GM18861 (cell line): Measurements from ENCODE around the gene BORCS5.
"Not testable (repeated sequence)": the region's sequence is repeated elsewhere in the genome, so short reads cannot be mapped to it uniquely, and the experiment has no call there.

ENCODE experiments used
- ATAC-seq: cut with Tn5 transposase; IDR thresholded peaks from one replicate; pipeline ENCODE4 v1.9.1; 2021; ENCODE audit not compliant: unreplicated experiment

Gene BORCS5

DNA sequence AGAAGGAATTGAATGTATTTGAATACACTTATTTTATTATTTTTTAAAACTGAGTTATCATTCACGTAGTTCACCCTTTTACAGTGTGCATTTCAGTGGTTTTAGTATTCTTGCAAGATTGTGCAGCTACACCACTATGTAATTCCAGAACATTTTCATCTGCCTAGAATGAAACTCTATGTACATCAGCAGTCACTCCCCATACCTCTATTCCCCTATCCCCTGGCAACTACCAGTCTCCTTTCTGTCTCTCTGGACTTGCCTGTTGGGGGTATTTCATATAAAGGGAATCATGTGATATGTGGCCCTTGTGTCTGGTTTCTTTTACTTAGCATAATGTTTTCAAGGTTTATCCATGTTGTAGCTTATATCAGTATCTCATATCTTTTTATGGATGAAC lies 96.8 kb downstream of the BORCS5 start:
- no peak for ATAC-seq

DNA sequence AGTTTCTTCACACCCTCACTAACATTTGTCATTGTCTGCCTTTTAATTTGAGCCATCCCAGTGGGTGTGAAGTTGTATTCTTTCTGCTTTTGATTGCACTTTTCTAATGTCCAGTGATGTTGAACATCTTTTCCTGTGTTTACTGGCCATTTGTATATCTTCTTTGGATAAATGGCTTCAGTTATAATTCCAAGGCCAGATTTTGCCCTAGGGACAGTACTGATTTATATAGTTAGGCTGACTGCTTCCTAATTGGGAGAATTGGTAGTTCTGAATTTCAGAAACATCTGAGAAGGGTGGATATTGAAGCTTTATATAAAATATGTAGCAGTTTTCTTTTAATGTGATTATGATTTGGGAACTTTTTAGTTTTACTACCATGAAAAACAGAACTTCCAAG lies 97.4 kb downstream of the BORCS5 start:
- ATAC-seq: no peak

DNA sequence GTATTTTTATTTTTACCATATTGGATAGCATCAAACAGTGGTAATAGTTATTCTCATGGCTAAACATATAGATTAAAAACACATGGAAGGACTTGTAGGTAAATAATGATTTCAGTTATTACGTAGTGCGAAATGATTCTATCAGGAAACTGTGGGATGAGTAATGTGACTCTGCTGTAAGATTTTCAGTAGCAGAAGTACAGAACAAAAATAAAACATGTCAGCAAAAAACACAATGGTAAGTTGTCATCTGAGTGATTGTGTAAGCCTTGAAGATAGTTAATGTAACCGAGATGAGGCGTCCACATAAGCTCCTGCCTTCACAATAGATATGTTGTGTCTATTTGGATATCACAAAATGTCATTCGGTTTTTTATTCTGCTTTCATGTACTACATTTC lies 99.8 kb downstream of the BORCS5 start:
- no peak for ATAC-seq

DNA sequence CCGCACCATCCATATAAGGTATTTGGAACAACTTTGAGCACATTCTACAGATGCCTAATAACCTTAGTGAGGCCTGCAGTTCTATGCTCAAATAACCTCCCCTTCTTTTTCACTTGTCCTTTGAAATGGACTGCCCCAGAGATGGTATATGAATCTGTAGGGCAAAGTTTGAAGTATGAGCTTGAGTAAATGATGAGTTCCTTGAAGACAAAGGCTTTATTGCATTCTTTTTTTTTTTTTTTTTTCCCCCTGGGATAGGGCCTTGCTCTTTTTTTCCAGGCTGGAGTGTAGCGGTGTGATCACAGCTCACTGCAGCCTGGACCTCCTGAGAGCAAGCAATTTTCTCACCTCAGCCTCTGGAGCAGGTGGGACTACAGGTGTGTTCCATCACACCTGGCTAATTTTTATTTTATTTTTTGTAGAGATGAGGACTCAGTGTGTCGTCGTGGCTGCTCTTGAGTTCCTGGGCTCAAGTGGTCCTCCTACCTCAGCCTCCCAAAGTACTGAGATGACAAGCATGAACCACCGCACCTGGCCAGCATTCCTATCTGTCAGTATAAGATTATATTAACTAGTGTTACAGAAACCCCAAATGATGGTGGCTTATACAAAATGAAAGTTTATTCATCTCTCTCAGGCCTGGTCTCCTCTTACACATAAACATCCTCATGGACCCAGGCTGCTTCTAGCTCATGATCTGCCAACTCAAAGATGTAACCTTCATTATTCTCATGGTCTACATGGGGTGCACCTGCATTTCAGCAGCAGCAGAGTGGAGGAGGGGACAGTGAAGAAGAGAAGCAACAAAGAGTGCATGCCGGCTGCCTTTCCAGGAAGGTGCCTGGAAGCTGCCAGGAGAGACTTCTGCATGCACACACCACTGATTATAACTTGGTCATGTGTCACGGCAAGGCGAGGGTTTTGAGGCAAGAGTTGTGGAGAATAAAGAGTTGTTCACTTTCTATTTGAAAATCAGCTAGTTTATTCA lies 104.4 kb downstream of the BORCS5 start:
- no peak for ATAC-seq

DNA sequence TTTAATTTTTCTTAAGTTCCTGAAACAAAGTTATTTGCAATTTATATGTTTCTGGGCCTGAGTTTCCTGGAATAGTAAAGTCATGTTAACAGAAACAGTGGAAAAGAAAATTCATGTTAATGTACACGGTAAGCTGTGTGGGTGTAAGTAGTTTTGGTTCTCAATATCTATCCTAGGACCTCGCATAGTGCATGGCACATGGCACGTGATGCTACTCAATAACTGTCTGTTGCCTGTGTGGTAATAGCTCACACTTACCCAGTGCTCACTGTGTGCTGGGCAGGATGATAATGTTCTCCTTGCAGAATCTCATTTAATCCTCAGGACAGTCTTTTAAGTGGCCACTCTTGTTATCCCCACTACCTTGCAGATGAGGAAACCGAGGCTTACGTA lies 105.0 kb downstream of the BORCS5 start:
- ATAC-seq: no peak

DNA sequence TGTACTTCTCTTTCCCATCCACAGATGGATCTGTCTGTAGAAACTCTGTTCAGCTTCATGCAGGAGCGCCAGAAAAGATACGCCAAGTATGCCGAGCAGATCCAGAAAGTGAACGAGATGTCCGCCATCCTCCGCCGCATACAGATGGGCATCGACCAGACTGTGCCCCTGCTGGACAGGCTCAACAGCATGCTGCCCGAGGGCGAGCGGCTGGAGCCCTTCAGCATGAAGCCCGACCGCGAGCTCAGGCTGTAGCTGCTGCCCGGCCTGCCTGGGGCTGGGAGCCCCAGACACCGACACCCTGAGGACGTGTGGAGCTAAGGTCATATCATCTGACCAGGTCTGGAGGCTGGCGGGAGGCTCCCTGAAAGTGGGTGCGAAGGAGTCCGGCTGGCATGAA lies 108.6 kb downstream of the BORCS5 start:
- ATAC-seq: no peak

DNA sequence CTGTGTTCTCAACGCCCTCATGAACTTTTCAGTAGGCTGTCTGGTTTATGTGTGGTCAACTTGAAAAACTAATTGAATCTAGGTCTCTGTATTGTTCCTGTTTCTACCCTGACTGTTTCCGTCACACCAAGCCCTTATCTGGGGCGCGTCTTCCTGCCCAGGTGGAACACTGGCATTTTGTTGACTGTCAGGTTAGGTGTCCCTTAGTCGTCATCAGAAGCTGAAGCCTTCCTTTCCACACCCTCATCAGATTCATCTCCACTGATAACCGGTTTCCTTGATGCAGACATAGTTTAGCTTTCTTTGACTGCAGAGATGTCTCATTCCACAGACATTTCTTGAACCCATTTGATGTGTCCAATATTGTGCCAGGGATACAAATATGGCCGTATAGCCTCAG lies 109.3 kb downstream of the BORCS5 start:
- ATAC-seq: no peak

DNA sequence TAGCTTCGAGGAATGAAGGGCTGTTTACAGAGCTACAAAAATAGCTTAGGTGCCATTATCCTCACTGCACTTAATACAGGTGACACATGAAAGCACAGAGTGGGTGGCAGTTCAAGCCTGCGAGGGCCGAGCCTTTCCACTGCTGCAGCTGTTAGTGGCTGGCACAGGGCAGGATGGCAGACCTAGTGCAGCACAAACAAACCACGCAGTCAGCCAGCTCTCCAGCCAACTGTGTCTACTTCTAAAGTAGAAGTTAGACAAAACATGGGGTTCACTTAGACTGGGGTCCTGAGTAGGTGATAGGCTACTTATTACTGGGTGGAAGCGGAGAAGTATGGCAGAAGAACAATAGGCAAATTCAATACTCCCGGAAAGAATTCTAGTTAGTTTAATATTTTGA lies 110.4 kb downstream of the BORCS5 start:
- ATAC-seq: no peak

DNA sequence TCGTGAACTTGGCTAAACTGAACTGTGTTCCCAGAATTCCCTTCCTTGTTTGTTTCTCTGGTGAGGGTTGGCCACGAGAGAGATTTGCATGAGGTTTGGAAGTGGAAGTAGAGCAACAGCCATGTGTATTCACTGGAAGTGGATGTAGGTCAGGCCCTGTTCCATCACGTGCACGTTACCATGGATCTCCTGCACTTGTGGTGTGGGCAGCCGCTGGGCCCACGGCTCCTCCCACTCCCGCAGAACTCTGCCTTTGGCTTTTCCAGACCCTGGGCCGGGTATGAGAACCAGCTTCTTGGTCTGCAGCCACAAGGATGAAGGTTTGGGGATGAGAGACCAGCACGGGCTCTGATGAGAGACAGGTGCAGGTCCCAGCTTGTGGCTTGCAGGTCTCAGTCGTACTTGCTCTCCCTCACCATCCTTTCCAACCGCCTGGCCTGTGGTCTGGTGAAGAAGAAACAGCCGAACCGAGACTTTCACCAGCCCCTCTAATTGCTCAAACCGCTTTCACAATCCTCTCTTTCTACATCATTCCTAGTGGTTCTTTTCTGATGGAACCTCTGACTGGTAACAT lies 110.9 kb downstream of the BORCS5 start:
- ATAC-seq: no peak

DNA sequence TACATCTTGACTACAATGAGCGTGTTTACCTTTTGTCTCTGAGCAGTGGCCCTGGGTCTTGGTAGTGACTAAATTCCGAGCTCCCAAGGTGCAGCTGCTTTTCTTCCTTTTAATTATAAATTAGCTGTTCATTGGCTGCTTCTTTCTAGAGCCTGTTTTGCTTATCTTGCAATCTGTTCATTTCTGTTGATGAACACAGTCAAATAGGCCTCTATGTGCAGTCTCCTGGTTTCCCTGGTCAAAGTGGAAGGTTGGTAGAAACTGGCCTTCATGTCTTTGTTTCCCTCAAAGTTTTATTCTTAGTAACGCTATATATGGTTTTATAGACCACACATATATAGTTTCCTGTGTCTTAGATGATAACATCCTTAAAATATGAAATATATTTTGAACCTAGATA lies 111.7 kb downstream of the BORCS5 start:
- no peak for ATAC-seq

DNA sequence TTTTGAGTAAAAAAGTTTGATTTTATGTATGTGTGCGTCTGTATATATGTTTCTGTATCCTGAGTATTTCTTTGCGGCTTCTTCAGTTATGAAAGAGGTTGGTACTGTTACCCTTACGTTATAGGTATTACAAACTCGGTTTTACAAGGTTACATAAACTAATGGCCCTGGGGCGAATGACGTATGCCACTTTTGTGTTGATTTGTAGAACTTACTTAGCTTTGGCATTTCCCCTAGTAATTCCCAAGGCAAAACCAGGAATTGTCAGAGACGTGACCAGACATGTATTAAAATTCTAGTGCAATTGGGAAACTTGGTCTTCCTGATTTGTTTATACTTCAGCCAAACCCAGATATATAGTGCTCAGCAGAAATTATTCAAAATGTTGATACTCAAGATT lies 112.5 kb downstream of the BORCS5 start:
- ATAC-seq: no peak

DNA sequence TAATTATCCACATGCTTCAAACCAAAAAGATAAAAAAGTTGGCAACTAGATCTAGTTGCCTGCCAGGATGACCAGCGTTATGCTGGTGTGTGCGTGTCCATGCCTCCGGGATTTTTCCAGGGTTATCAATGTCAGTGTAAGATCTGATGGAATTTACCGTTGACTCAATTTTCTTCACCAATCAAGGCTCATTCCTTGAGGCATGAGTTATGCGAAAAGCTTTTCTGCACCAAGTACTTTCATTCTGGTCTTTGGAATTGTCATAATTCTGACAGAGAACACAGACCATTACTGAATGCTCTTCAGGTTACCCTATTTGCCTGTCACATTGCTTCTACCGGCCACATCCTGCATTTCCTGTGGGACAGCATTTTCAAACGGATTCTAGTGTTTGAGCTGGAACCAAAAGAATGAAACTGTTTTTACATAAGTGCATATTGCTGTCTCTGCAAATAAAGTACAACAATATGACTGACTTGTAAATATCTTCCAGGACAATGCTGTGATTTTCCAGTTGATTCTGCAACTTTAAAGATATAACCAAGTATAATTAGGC lies 114.0 kb downstream of the BORCS5 start:
- ATAC-seq: no peak

DNA sequence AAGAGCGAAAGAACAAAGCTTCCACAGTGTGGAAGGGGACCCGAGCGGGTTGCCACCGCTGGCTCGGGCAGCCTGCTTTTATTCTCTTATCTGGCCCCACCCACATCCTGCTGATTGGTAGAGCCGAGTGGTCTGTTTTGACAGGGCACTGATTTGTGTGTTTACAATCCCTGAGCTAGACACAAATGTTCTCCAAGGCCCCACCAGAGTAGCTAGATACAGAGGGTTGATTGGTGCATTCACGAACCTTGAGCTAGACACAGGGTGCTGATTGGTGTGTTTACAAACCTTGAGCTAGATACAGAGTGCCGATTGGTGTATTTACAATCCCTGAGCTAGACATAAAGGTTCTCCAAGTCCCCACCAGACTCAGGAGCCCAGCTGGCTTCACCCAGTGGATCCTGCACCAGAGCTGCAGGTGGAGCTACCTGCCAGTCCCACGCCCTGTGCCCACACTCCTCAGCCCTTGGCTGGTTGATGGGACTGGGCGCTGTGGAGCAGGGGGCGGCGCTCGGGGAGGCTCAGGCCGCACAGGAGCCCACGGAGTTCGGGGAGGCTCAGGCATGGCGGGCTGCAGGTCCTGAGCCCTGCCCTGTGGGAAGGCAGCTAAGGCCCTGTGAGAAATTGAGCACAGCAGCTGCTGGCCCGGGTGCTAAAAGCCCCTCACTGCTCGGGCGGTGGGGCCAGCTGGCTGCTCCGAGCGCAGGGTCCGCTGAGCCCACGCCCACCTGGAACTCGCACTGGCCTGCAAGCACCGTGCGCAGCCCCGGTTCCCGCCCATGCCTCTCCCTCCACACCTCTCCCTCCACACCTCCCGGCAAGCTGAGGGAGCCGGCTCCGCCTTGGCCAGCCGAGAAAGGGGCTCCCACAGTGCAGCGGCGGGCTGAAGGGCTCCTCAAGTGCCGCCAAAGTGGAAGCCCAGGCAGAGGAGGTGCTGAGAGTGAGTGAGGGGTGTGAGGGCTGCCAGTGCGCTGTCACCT lies 115.4 kb downstream of the BORCS5 start:
- not testable (repeated sequence) for ATAC-seq

DNA sequence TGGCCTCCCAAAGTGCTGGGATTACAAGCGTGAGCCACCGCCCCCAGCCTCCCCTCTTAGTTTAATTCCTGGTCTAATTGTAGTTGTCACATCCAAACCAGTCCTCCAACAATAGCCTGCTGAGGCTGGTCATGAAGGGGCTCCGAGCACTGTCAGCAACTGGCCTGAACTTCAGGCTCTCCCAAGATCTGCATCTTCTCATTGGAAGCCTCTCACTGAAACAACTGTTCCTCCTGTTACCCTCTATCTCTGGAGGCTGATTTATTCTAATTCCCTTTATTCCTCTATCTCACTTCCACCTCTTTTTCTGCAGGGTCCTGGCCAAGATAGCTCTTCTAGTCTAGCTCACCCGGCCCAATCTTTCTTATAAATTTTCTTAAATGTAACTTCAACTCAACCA lies 116.3 kb downstream of the BORCS5 start:
- no peak for ATAC-seq

DNA sequence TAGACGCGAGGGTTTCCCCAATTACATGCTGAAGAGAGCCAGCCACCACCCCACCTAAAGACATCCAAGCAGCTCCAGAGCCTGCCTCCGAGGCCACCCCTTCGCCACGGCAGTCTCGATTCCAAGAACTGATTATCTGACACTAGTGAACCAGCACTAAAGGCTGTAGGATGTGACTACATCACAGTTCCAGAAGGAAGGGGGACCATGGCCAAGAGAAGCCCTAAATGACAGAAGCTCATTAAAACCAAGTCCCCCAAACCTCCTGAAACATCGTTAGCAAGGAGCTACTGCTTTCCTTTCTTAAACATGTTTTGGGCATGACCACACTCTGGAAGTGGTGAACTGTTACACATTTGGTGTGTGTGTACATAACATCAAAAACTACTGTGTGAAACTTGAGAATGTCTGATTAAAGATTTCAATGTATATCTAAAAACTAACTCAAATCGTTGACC lies 117.6 kb downstream of the BORCS5 start:
- ATAC-seq: peak; percentile 16

DNA sequence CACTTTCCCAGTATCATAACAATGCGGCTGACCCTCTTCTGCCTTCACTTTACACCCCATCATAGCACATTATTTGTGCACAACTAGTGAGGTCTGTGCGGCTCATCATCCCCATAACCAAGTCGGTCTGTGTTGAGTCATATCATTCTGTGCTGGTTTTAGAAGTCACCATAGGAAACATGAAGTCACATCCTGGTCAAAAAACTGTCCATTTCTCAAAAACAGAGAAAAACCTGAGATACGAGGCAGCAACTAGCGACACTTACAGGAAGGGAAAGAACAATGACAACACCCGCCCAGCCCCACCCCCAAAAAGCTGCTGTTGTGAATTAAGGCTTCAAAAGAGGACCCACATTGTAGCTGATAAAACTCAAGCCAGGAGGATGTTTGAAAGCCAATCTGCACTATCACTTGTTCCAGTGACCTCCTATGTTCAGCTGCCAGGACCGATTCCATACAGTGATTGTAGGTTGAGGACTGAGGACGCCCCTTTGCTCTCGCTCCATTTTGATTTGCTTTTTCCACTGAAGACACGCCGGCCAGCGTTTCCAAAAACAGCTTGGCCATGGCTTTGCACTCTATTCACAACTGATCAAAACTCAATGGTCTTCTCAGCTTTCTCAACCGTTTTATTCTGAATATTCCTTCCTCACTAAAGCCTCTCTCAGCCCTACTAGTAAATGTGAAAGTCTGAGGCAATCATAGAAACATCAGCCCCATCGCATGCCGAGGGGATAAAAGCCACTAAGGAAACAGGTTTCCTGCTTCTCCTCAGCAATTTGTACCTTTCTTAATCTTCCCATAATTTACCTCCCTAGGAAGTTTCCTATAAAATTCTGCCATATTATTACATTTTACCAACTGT lies 118.3 kb downstream of the BORCS5 start:
- peak; percentile 95 for ATAC-seq

DNA sequence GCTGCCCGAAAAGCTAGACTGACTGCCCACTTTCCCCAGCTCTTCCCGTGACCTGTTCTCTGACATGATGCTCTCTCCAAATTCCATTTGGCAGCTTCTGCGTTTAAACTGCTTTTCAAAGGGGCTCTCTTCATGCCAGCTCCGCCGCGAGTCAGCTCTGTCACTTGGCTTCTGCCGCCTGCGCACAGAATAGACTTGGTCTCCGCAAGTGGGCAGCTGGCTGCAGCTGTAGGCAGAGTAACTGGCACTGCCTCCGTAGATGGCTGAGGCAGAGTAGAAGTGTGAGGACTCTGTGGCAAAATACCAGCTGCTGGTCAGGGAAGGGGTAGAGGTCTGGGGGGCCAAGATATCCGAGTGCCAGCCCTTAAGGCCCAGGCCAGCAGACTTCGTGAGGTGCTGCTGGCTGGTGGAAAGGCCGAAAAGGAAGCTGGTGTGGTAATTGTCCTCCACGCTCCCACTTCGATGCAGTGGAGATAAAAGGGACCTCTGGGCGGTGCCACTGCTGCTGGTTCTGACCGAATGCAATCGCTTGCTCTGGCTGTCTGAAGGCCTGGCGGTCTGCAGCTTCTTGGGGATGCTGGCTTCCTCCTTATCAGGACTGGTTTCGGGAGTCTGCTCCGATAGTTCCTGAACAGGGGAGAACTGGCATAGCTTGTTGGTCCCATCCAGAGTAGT lies 120.1 kb downstream of the BORCS5 start:
- no peak for ATAC-seq

DNA sequence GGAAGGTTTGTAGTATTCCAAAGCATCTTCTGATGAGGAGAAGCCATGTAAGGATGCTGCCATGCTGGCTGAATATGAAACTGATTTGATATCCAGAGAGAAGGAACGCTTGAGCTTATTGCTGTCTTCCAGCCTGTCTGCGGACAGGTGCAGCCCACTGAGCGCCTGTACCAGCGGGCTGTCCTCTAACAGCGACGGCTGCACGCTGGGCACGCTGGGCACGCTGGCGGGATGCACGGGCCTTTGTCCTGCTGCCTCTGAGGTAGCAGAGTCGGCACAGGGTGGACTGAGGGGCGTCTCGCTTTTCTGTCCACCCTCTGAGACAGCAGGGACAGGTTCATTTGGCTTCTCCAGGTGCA lies 120.6 kb downstream of the BORCS5 start:
- no peak for ATAC-seq

DNA sequence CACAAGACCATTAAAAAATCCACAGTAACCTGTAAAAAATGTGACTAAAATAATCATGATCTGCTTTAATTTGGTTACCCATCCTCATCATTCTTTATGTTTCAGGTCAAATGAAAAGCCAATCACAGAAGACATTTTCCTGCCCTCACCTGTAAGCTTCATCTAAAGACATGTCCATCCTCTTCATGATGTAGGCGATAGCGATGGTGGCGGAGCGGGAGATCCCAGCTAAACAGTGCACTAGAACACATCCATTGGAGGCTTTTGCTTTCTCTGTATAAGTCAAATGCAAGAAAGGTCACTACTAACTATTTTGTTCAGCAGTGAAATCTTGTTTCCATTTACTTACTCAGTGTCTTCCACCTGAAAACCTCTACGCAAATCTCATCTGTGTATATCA lies 123.2 kb downstream of the BORCS5 start:
- no peak for ATAC-seq

DNA sequence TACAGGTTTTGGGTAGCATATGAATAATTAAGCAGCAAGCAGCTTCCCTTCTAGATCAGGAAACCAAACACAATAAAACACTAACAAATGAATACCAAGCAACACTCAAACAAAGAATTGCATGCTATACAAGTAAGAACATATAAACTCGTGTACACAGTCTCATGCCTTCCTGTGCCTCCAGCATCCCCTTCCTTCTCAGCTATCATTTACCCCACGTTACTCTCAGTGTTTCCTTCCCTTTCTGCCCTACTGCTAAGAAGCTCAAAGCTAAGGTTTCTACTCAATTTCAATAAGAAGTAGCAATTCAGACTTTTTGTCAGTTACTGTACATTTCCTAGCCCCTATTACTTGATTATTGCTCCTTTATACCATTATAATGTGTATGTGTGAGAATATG lies 124.8 kb downstream of the BORCS5 start:
- no peak for ATAC-seq
